AG04449 (cell line): ENCODE results near the gene CTNNBL1.

Experiments
- CTCF ChIA-PET: fragments of 350-600 bp; formaldehyde crosslinking; extraction: SDS; loops from one replicate; lab custom pipeline; 2021; ENCODE audit warnings: antibody characterized with exemption; lab: Yijun Ruan, JAX
- POLR2A ChIA-PET: fragments of 400-600, 350-600 bp; formaldehyde crosslinking; extraction: SDS; loops from one replicate; lab custom pipeline; 2020; ENCODE audit warnings: antibody characterized with exemption, inconsistent platforms; lab: Yijun Ruan, JAX
- DNase-seq: peaks from one replicate; pipeline ENCODE4 v3.0.0-alpha.2; 2010; ENCODE audit warnings: low read depth, low spot score
- H3K4me3 ChIP-seq: 2 replicates; pipeline ENCODE4 v1.5.1; 2011; ENCODE audit warnings: low read depth, mild to moderate bottlenecking, control low read depth, low read length
- TF ChIP-seq, protein P1 (sequence below): IDR thresholded peaks from one replicate; pipeline ENCODE4 v1.5.1; 2011; ENCODE audit warnings: mild to moderate bottlenecking, moderate library complexity, low read length, control low read depth, inconsistent platforms; ENCODE audit not compliant: insufficient read depth; ENCODE audit errors: missing control alignments

Gene CTNNBL1

DNA sequence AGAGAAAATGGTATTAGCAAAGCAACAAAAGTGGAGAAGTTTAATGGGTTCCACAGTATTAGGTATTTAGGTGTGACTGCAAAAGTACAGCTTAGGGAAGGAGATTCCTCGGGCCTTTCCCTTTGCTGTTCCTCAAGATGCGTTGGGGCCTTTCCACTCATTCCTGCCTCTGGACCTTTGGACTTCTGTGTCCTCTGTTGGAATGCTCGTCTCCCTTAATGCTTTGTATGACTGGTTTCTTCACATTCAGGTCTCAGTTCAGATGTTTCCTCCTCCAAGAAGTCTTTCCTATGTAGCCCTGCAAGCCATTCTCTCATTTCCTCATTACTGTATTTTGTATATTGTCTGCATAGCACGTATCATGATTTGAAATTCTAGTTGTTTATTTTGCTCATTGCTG lies 39.6 kb downstream of the CTNNBL1 start:
- TF ChIP-seq, protein P1, sequence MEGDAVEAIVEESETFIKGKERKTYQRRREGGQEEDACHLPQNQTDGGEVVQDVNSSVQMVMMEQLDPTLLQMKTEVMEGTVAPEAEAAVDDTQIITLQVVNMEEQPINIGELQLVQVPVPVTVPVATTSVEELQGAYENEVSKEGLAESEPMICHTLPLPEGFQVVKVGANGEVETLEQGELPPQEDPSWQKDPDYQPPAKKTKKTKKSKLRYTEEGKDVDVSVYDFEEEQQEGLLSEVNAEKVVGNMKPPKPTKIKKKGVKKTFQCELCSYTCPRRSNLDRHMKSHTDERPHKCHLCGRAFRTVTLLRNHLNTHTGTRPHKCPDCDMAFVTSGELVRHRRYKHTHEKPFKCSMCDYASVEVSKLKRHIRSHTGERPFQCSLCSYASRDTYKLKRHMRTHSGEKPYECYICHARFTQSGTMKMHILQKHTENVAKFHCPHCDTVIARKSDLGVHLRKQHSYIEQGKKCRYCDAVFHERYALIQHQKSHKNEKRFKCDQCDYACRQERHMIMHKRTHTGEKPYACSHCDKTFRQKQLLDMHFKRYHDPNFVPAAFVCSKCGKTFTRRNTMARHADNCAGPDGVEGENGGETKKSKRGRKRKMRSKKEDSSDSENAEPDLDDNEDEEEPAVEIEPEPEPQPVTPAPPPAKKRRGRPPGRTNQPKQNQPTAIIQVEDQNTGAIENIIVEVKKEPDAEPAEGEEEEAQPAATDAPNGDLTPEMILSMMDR = no peak
- POLR2A ChIA-PET = no interaction called here
- H3K4me3 ChIP-seq = no peak overlapping the region
- CTCF ChIA-PET = interaction anchor here (1.1 to 1.3 kb wide), 2 partner anchors 169 to 259 kb away, joined by 3 to 7 read pairs; no protein-coding TSS in a partner anchor
- no peak for DNase-seq

DNA sequence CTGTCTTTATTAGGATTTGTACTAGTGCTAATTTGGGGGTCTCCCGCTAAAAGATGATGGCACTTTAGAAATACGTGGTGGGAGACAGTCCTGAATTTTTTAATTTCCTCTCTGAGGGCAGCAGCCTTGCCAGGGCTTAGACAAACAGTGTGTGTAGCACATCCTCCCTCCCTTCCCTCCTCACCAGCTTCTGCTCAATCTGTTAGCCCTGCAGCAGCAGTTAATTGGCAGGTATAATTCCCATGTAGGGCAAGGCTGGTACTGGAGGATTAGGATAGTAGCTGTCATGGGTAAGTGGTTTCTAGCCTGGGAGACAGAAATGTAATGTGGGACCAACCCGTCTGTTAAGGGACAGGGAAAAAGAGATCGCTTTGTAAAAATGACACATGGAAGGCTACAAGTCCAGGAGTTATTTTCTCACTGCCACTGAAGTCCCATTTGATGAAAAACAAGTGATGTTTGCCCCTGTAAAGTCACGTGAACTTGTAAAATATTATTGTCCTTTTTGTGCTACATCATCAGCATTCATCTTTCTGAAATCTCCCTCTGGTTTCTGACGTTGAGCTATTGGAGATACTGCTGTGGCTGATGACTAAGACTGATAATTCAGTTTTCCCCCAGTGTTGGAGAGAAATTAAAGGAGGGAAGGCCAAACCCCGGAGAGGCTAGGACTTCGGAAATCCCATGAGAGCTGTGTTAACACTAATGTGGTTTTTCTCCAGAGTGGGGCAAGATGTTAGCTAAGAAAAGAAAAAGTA lies 40.6 kb downstream of the CTNNBL1 start:
- H3K4me3 ChIP-seq = no peak overlapping the region
- ChIA-PET CTCF (interaction anchor here (1.0 to 1.3 kb wide), 2 partner anchors 12 to 258 kb away, joined by 4 to 7 read pairs; no protein-coding TSS in a partner anchor), POLR2A (interaction anchor here (0.6 kb wide), 1 partner anchor 40 kb away, joined by 4 read pairs; no protein-coding TSS in a partner anchor)
- TF ChIP-seq, protein P1 = no peak
- DNase-seq = no peak

DNA sequence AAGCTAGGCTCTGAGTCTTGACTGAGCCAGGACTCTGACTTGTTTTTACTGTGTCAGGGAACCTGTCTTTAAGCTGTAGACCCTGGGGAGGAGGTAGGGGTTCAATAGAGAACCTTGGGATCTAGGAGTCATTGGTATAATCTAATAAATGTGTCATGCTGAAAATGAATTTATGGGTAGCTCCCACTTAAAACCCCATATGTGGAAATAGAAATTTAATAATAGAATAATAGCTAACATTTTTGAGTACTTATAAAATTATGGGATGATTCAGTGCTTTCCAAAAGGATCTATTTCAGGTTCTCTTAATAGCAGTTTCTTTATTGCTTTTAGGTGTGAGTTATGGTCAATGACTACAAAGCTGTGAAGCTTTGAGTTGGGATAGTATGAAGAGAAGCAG lies 41.7 kb downstream of the CTNNBL1 start:
- CTCF ChIA-PET = no interaction called here
- POLR2A ChIA-PET = no interaction called here
- no peak for DNase-seq
- H3K4me3 ChIP-seq = no peak overlapping the region
- TF ChIP-seq, protein P1 = no peak

DNA sequence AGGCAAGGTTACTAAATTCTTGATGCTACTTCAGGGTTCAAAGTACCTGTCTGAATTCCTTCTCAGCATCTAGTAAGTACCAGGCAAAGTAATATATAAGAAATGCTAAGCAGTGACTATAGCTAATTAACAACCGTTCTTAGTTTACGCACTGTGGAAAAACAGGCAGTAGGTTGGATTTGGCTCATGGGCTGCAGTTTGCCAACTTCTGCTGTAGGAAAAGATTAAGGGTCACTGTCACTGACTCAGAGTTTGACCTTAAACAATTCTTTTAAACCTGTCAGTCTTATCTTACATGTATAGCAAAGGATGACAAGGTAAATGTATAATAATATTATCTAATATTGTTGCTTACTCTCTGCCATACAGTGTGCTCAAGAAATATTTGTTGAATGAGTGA lies 42.3 kb downstream of the CTNNBL1 start:
- ChIA-PET CTCF (no interaction called here), POLR2A (no interaction called here)
- H3K4me3 ChIP-seq = no peak overlapping the region
- TF ChIP-seq, protein P1 = no peak
- no peak for DNase-seq

DNA sequence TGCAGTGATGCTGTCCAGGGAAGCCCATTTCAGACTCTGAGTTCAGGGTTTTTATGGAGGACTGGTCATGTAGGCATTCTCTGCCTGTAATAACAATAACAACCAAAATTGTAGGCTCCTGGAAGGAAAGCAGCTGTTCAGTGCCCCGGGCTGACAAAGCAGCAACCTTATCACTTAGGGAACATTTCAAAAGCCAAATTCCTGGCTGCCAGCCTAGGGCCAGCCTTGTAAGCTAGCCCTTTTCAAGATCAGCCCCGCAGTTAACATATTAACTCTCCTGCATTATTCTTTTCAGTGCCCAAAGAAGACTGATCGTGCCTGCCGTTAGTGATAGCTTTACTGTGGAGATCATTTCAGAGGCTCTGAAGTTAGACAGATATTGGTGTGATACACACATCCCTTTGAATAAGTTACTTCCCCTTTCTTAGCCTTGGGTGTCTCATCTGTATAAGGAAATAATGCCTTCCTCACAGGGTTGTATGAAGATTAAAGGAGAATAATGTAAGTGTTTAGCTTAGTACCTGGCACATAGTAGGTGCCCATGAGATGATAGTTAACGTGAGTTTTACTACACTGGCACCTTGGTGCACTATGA lies 44.1 kb downstream of the CTNNBL1 start:
- ChIA-PET CTCF (interaction anchor here (1.9 kb wide), 1 partner anchor 11 kb away, joined by 4 read pairs; no protein-coding TSS in a partner anchor), POLR2A (no interaction called here)
- no peak overlapping the region for H3K4me3 ChIP-seq
- DNase-seq = no peak
- TF ChIP-seq, protein P1 = no peak

DNA sequence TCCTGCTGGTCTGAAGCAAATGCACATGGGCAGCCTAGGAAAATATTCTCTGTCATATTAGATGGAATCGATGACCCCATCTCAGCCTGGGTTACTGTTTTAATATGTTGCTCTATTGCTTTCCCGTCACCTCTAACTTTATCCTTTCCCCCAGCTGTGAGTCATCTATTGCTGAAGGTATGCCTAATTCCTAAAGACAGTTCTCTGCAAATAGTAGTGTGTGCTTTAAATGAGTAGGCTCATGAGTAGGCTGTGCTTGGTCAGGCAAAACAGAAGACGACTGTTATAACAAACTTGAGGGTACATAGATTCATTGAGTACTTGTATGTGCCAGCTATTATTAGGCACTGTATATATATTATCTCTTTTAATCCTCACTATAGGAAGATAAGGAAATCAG lies 47.2 kb downstream of the CTNNBL1 start:
- POLR2A ChIA-PET = no interaction called here
- CTCF ChIA-PET = interaction anchor here (0.7 kb wide), 1 partner anchor 13 kb away, joined by 3 read pairs; no protein-coding TSS in a partner anchor
- TF ChIP-seq, protein P1 = no peak
- no peak overlapping the region for H3K4me3 ChIP-seq
- no peak for DNase-seq
